ENCODE results near the gene PIGU.
A peak's percentile ranks its signal among the peaks of the same experiment; 100 is the strongest.

PIGU gene

GRCh38 chr20:34578521-34578920 lies 98.4 kb downstream of the PIGU start:
- DNase-seq (ENCODE audit: low read depth in 3 of 3), result no peak

DNA sequence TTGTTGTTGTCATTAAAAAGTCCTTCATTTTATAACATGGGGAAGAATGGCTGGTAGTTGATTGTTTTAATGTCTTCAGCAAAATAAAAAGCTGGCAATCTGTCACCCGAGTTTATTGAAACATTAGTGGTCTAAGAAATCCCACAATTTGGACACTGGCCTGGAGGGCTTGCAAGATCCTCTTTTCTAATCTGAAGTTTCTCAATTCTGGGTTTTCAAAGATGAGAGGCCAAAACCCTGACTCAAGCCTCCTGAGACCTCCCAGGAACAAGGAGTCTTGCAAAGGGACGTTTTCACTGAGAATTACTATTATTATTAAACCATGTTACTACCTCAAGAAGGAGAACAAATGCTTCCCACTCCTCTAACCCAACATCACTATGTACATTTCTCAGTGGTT lies 98.9 kb downstream of the PIGU start:
- DNase-seq (ENCODE audit: low read depth in 3 of 3), result no peak

GRCh38 chr20:34577061-34577460 lies 99.8 kb downstream of the PIGU start:
- no peak for DNase-seq (ENCODE audit: low read depth in 3 of 3)

DNA sequence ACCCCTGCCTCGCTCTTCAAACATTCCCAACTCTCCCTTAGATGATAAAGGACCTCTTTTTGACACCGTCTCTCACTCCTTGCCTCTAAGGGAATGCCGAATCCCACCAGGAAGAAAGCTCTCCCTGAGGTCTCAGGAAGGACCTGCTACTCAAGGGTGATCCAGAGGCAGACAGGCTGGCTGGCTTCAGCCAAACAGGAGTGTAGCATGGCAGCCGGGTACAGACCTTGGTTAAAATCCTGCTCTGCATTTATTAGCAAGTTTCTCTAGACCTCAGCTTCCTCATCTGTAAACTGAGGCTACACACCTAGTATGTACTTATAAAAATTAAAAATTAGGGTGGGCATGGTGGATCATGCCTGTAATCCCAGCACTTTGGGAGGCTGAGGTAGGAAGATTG lies 101.1 kb downstream of the PIGU start:
- DNase-seq (ENCODE audit: low read depth in 3 of 3), result no peak

GRCh38 chr20:34575271-34575670 lies 101.6 kb downstream of the PIGU start:
- no peak for DNase-seq (ENCODE audit: low read depth in 3 of 3)

GRCh38 chr20:34574861-34575260 lies 102.0 kb downstream of the PIGU start:
- DNase-seq (ENCODE audit: low read depth in 3 of 3), result no peak

DNA sequence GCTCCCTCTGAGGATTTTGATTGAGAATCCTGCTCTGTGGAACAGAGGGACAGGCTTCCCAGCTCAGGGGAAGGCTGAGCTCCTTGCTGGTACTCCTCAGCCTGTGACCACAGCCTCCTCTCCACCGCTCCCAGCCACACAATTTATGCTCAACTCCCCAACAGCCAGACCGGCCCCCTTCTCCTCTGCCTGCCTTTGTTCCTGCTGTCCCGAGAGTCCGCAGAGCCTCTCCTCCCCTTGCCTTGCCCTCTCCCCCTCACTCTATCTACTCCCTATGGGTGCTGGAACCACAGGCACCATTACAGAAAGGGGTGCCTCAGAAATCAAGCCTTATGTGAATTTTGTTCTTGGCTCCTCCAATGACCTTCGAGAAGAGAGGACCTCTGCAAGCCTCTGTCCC lies 102.5 kb downstream of the PIGU start:
- DNase-seq (ENCODE audit: low read depth in 3 of 3), result no peak

DNA sequence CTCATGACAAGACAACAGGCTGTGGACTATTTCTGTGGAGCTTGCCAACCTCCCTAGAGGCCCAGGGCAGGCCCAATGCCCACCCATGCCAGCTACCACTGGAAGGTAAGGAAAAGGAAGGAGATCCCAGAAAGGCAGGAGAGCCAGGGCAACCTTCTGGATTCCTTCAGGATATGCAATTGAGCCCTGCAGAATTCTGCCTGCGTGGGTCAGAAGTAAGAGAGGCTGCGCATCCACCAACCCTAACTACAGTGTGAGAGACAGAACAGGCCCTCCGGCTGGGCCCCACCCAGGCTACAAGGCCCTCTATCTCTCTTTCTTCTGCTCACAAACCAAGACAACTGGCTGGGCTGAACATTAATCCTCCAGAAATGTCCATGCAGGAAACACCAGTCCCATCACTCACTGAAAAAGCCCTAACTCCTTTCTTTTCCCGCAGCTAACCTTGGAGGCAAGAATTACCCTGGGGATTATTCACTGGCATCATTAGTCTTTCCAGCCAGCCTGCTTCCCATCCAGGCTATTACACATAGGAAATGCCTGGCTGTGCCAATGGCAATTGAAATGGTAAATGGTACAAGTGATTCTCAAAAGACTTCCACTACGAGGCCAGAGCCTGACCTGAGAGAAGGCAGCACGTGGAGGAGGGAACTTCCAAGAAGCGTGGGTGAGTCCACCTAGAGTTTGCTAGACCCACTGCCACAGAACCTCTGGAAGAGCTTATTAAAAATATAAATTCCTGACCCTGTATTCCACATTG lies 103.2 kb downstream of the PIGU start:
- DNase-seq (ENCODE audit: low read depth in 3 of 3), result no peak

DNA sequence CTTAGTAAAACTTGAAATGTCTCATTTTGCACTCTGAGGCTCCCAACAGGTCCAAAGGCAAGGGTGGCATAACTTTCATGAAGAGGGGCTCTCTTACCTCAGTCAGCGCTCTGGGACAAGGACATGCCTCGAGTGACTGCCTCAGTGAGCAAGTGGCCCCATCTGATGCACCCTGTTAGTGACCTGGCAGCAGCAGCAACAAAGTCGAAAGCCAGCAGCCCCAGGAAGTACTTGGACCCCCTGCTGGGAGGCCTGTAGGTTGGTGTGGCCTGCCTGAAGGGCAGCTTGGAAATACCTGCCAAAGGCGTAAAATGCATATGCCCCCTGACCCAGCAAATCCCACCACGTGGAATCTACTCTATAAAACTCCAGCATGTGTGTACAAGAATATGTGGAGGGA lies 105.1 kb downstream of the PIGU start:
- DNase-seq (ENCODE audit: low read depth in 3 of 3), result no peak

DNA sequence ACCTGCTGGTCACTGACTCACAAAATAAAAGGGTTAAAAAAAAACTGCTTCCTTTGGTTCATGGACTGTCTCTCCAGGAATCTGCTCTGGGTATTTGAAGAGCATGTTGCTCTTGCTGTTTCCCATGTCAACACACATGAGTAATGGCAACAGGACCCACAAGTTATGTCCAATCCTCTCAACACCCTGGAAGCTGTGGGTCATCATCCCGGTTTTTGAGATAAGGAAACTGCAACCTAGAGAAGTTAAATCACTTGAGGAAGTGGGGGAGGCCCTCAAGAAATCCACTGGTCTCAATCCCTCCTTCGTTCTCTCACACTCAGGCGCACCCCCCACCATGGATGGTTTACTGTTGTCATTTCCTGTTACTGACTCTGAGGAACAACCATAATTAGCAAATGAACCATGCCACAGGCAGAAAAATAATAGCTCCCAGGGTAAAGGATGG lies 106.0 kb downstream of the PIGU start:
- DNase-seq (ENCODE audit: low read depth in 3 of 3), result no peak

GRCh38 chr20:34569598-34569997 lies 107.3 kb downstream of the PIGU start:
- no peak for DNase-seq (ENCODE audit: low read depth in 3 of 3)

GRCh38 chr20:34567892-34568865 lies 108.7 kb downstream of the PIGU start:
- no peak for DNase-seq (ENCODE audit: low read depth in 3 of 3)

DNA sequence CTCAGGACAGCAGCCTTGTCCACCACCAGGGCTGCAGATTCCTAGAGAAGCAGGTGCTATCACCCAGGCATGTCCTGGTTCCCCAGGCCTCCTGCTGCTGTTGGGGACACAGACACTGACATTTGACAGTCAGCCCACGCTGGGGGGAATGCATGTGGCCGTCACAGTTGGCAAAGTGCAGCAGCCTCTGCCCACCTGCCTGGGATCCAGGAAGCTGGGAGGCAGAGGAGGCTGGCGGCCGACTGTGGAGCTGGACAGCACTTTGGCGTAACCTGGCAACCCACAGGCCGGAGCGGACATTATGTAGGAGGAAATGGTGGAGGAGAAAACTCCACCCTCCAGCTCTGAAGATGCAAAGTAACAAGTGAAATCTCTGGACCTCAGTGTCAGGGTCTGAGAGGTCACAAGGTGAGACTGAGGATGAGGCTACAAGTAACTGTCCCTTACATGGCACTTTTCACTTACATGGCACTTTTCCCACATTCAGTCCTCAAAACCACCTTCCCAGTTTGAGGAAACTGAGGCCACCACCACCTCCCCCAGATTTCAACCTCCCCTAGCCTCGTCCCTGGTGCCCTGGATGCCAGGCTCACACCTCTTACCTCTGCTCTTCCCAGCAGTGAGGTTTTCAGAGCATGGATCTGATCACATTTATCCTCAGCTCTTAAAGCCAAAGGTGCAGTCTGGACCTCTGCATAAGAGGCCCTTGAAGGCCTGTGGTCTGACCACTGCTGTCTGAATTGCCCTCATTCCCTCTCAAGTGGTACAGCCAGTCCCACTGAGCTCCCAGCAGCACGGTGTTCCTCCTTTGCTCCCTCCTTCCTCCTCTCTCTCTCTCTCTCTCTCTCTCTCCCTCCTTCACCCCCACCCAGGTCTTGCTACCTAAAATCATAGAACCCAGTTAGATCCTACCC lies 109.7 kb downstream of the PIGU start:
- no peak for DNase-seq (ENCODE audit: low read depth in 3 of 3)

DNA sequence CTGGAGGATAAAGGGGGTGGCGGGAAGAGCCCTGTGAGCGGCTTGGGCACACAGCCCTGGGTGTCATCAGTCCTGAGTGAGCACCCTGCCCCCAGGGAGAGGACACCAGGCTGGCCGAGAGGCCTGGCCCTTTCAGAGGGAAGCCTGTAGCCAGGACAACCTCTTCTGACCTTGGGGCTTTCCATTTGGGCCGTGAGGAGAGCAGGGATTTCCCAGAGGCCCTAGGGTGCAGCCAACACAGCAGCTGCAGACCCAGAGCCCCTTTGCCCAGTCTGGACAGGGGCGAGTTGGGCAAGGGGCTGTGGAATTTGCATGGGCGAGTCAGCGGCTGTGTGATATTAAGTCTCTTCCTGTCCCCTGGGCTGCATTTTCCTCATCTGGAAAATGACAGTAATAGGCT lies 112.1 kb downstream of the PIGU start:
- no peak for DNase-seq (ENCODE audit: low read depth in 3 of 3)

DNA sequence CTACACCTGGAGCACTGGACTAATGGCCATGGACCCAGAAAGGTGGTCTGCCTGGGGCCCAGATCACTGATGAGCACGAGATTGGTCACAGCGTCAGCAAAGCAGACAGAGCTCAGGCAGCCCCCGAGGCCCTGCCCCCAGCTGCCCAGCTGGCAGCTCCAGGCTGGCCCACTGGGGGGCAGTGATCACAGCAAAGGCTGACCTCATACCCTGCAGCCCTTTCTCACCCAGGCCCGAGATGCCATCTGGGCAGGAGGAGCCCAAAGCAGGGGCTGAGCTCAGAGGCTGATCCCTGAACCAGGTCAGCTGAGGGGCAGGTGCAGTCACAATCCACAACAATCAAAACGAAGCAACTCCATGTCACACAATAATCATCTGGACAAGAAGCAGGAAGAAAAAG lies 114.3 kb downstream of the PIGU start:
- DNase-seq (ENCODE audit: low read depth in 3 of 3), result no peak

DNA sequence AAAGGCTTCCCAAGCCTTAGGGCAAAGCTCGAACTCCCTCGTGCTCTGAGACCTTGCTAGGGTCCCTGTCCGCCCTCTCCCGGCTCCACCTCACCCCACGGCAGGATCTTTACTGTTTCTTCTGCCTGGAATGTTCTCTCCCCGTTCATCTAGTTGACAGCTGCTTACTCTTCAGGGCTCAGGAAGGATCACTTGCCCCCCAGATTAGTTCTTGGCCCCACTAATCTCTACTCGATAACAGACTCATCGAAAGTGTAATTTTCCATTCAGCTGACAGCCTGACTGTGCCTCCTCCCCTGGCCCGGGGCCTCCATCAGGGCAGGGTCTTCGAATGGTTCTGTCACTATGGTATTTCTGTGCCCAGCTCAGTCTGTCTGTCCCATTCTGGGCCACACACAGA lies 115.2 kb downstream of the PIGU start:
- no peak for DNase-seq (ENCODE audit: low read depth in 3 of 3)

- DNase-seq (ENCODE audit: low read depth in 3 of 3), result no peak
Measured at GRCh38 chr20:34560614-34561013, 116.3 kb downstream of the PIGU start.

DNA sequence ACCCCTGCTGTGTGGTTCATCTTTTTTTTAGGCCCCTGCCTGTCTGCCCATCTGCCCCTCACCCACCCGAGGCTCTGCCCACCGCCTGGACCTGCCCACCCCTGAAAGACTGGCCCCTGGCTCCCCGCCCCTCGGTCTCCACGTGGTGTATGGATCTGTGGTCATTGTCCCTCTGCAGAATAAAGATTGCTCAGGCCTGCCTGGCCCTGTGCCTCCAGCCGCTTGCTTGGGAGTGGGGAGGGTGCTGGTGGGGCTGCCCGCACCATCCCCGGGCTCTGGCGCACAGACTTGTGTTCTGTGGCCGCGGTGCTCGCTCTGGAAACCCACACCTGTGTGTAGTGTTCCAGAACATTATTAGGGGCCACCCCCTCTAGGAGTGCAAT lies 116.8 kb downstream of the PIGU start:
- DNase-seq (ENCODE audit: low read depth in 3 of 3), result no peak

DNA sequence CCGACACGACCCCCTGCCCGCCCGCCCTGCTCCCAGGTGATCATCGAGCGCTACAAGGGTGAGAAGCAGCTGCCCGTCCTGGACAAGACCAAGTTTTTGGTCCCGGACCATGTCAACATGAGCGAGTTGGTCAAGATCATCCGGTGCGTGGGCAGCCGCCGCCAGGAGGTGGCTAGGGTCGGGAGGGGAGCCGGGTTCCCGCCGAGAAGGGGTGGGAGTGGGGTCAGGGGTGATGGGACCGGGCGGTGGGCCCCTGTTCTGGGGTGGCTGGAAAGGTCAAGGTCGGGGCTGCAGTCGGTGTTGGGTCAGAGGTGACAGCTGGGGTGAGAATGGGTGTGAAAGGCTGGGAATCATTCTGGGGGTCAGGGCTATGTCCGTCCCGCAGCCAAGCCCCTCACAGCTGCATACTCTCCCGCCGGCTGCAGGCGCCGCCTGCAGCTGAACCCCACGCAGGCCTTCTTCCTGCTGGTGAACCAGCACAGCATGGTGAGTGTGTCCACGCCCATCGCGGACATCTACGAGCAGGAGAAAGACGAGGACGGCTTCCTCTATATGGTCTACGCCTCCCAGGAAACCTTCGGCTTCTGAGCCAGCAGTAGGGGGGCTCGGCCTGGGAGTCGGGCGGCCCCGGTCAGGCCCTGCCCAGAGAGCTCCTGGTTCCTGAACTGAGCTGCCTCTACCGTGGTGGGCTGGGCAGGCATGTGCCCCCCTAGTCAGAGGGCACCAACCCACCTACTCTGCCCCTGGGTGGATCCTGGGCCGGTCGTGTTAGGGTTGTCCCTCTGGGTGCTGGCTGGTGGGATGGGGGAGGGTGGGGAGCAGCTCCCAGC lies 117.4 kb downstream of the PIGU start:
- no peak for DNase-seq (ENCODE audit: low read depth in 3 of 3)

GRCh38 chr20:34558320-34559218 lies 118.3 kb downstream of the PIGU start, which contains the start of gene MAP1LC3A:
Gene MAP1LC3A (plus strand): TSS chr20:34558718. CDS start chr20:34558869, 151 bp downstream.
- peak; percentile 85 to 88 (median 87) for DNase-seq (ENCODE audit: low read depth in 3 of 3)

Data from stimulated activated CD4-positive, alpha-beta T cell treated with anti-CD3 and anti-CD28 coated beads, TNF-alpha, amount 100 ng/mL, for 24 hours (primary cell).